CD14-positive monocyte (primary cell): Measurements from ENCODE around the gene CPNE4. TPM values are rescaled to one million over a fixed set of nuclear protein-coding genes. Genes with fewer than 3 reads are reported as not detected.

ENCODE experiments used
- DNase-seq, 3 donors: peaks; one replicate each; pipeline ENCODE4 v3.0.0-alpha.2; 2011 to 2022
- H2AFZ ChIP-seq: 2 replicates; pipeline ENCODE4 v1.6.0; 2012; ENCODE audit warnings: mild to moderate bottlenecking, low read depth, low read length, inconsistent platforms; ENCODE audit not compliant: insufficient read depth, poor library complexity, severe bottlenecking
- H3K27ac ChIP-seq, 2 donors: 1 replicate in 1 of 2; 2 replicates in 1 of 2; pipeline ENCODE4 v1.5.1; 2012 to 2013; ENCODE audit warnings: low read length in 2 of 2, control low read depth in 1 of 2, inconsistent platforms in 1 of 2, low read depth in 1 of 2, mild to moderate bottlenecking in 1 of 2
- H3K27me3 ChIP-seq, 2 donors: one replicate each; pipeline versions ENCODE4 v1.6.0 to v1.6.1; 2011 to 2013; ENCODE audit warnings: low read length in 2 of 2; ENCODE audit not compliant: control insufficient read depth in 2 of 2, insufficient read depth in 2 of 2
- H3K36me3 ChIP-seq, 2 donors: replicated peaks in 1 of 2; 1 replicate in 1 of 2; 2 replicates in 1 of 2; pipeline versions ENCODE4 v1.5.1 to v1.6.1; 2012 to 2013; ENCODE audit warnings: low read length in 2 of 2, control low read depth in 1 of 2, inconsistent platforms in 1 of 2, mild to moderate bottlenecking in 1 of 2; ENCODE audit not compliant: insufficient read depth in 2 of 2, control insufficient read depth in 1 of 2
- H3K4me1 ChIP-seq, 2 donors: 1 replicate in 1 of 2; 2 replicates in 1 of 2; pipeline versions ENCODE4 v1.5.1 to v1.6.1; 2012 to 2013; ENCODE audit warnings: low read length in 2 of 2, control low read depth in 1 of 2, inconsistent platforms in 1 of 2, mild to moderate bottlenecking in 1 of 2, moderate library complexity in 1 of 2; ENCODE audit not compliant: insufficient read depth in 2 of 2, control insufficient read depth in 1 of 2
- H3K4me2 ChIP-seq: replicated peaks from 2 replicates; pipeline ENCODE3; 2012; ENCODE audit warnings: low read length, moderate library complexity, mild to moderate bottlenecking; ENCODE audit not compliant: poor library complexity, severe bottlenecking; ENCODE audit errors: extremely low read depth
- H3K4me3 ChIP-seq, 3 experiments: fragments of 200-600 bp in 1 of 3; sonication (generic) in 1 of 3; replicated peaks in 1 of 3; 1 replicate in 2 of 3; 2 replicates in 1 of 3; pipeline ENCODE4 v1.5.1; 2011 to 2013; ENCODE audit warnings: low read length in 3 of 3, mild to moderate bottlenecking in 3 of 3, control low read depth in 2 of 3, low read depth in 2 of 3, inconsistent platforms in 1 of 3, moderate library complexity in 1 of 3
- H3K79me2 ChIP-seq: 2 replicates; pipeline ENCODE4 v1.6.0; 2012; ENCODE audit warnings: mild to moderate bottlenecking, control low read depth, inconsistent platforms, low read length, moderate library complexity; ENCODE audit not compliant: insufficient read depth
- H3K9ac ChIP-seq: 2 replicates; pipeline ENCODE4 v1.6.0; 2017; ENCODE audit warnings: low read length, mild to moderate bottlenecking; ENCODE audit not compliant: insufficient read depth, poor library complexity, severe bottlenecking
- H3K9me3 ChIP-seq, 2 donors: replicated peaks in 1 of 2; 1 replicate in 1 of 2; 2 replicates in 1 of 2; pipeline versions ENCODE4 v1.5.1 to v1.6.1; 2012 to 2013; ENCODE audit warnings: low read length in 2 of 2, control low read depth in 1 of 2; ENCODE audit not compliant: control insufficient read depth in 1 of 2, insufficient read depth in 1 of 2
- H4K20me1 ChIP-seq: 2 replicates; pipeline ENCODE4 v1.6.0; 2012; ENCODE audit warnings: mild to moderate bottlenecking, low read length, control low read depth, moderate library complexity; ENCODE audit not compliant: insufficient read depth
- H3K27ac Mint-ChIP-seq, 7 donors: one replicate each; pipeline ENCODE4 v1.8.0; 2020; ENCODE audit warnings: mild to moderate bottlenecking in 7 of 7, mixed read lengths in 7 of 7, moderate library complexity in 6 of 7, inconsistent platforms in 2 of 7
- H3K27me3 Mint-ChIP-seq, 3 donors: one replicate each; pipeline ENCODE4 v1.8.0; 2021 to 2022; ENCODE audit warnings: low read depth in 3 of 3, mild to moderate bottlenecking in 3 of 3, mixed read lengths in 3 of 3, moderate library complexity in 3 of 3, inconsistent platforms in 1 of 3
- H3K36me3 Mint-ChIP-seq, 2 donors: one replicate each; pipeline ENCODE4 v1.8.0; 2020; ENCODE audit warnings: mixed read lengths in 2 of 2, inconsistent platforms in 1 of 2, mild to moderate bottlenecking in 1 of 2
- H3K4me1 Mint-ChIP-seq: one replicate; pipeline ENCODE4 v1.8.0; 2020; ENCODE audit warnings: mild to moderate bottlenecking, mixed read lengths
- H3K4me3 Mint-ChIP-seq, 2 donors: one replicate each; pipeline ENCODE4 v1.8.0; 2020; ENCODE audit warnings: mild to moderate bottlenecking in 2 of 2, mixed read lengths in 2 of 2, moderate library complexity in 1 of 2
- H3K9me3 Mint-ChIP-seq, 7 donors: one replicate each; pipeline ENCODE4 v1.8.0; 2020 to 2022; ENCODE audit warnings: mixed read lengths in 7 of 7, mild to moderate bottlenecking in 6 of 7, moderate library complexity in 6 of 7, inconsistent platforms in 2 of 7
- CTCF ChIP-seq: fragments of 200-600 bp; IDR thresholded peaks from one replicate; pipeline ENCODE4 v1.8.0; 2022; ENCODE audit warnings: antibody characterized with exemption, mild to moderate bottlenecking
- WGBS: methylation state at CpG from one replicate; pipeline ENCODE4 v1.1.5; 2013; ENCODE audit warnings: missing lambda C conversion rate; ENCODE audit not compliant: insufficient coverage; 5-methylcytosine and 5-hydroxymethylcytosine counted together
- intact Hi-C, 2 donors: fragments of 100-400 bp; cut with micrococcal nuclease; formaldehyde crosslinking; loops; one replicate each; pipeline versions ENCODE4 v1.15.0 to v1.15.1; 2023
- polyA plus RNA-seq, 3 donors: library from polyadenylated mRNA; depleted of rRNA in 1 of 3; unstranded in 2 of 3; stranded (reverse) in 1 of 3; fragments of 300-500 nt in 2 of 3; fragments of >200 nt in 1 of 3; fragmentation: Illumina TruSeq in 2 of 3; gene quantifications; 1 replicate in 2 of 3; 2 replicates in 1 of 3; pipeline ENCODE4 v1.2.3, GENCODE V29; 2012 to 2021

Gene CPNE4
- polyA plus RNA-seq, 3 donors, result not detected

- Mint-ChIP-seq H3K36me3 (no peaks in the 10 kb centered on the region), H3K27me3 (peaks cover 2 to 6% (median 5%) of the 10 kb centered on the region in 3 donors), H3K27ac (no peak overlapping the region), H3K9me3 (no peaks in the 10 kb centered on the region), H3K4me3 (no peak overlapping the region), H3K4me1 (peaks cover 2% of the 10 kb centered on the region)
- no peak overlapping the region for H3K27ac ChIP-seq
- 0% methylated on average over 1 of the region's 2 CpGs for WGBS
- H3K79me2 ChIP-seq, result no peaks in the 10 kb centered on the region
- H2AFZ ChIP-seq, result no peak overlapping the region
- H3K4me3 ChIP-seq, result no peak overlapping the region
- H3K4me2 ChIP-seq, result no peak overlapping the region
- H3K4me1 ChIP-seq, result no peaks in the 10 kb centered on the region
- intact Hi-C loops, result no loop called here
- no peak for DNase-seq
- H3K36me3 ChIP-seq, result no peaks in the 10 kb centered on the region
- no peaks in the 10 kb centered on the region for H3K9me3 ChIP-seq
- no peaks in the 10 kb centered on the region for H4K20me1 ChIP-seq
- H3K27me3 ChIP-seq, result peaks cover under 1 to 3% of the 10 kb centered on the region in 2 donors
- no peak for TF ChIP-seq CTCF
- no peak overlapping the region for H3K9ac ChIP-seq
Measured at GRCh38 chr3:132008837-132009236, 26.0 kb downstream of the CPNE4 start.

GRCh38 chr3:132007617-132008016 is 27.2 kb downstream of the CPNE4 start:
- Histone ChIP-seq H3K27ac (no peak overlapping the region), H3K9me3 (no peaks in the 10 kb centered on the region), H3K4me3 (no peak overlapping the region), H3K9ac (no peak overlapping the region), H3K27me3 (peaks cover 3% of the 10 kb centered on the region in 2 donors), H3K4me2 (no peak overlapping the region), H3K79me2 (no peaks in the 10 kb centered on the region), H3K36me3 (no peaks in the 10 kb centered on the region), H3K4me1 (no peaks in the 10 kb centered on the region), H2AFZ (no peak overlapping the region), H4K20me1 (no peaks in the 10 kb centered on the region)
- H3K4me1 Mint-ChIP-seq, result peaks cover 2% of the 10 kb centered on the region
- WGBS, result no CpG with 5 or more reads among the region's 1 CpG
- H3K9me3 Mint-ChIP-seq, result no peaks in the 10 kb centered on the region
- H3K4me3 Mint-ChIP-seq, result no peak overlapping the region
- H3K27me3 Mint-ChIP-seq, result peaks cover 0 to 11% (median 4%) of the 10 kb centered on the region in 3 donors
- DNase-seq, result no peak
- TF ChIP-seq CTCF, result no peak
- intact Hi-C loops, result no loop called here
- H3K27ac Mint-ChIP-seq, result no peak overlapping the region
- no peaks in the 10 kb centered on the region for H3K36me3 Mint-ChIP-seq
